Immature natural killer cell (primary cell): ENCODE measurements around the gene RHOT1. TPM values are rescaled to one million over a fixed set of nuclear protein-coding genes. Genes with fewer than 3 reads are reported as not detected.
"Not testable (repeated sequence)": the region's sequence is repeated elsewhere in the genome, so short reads cannot be mapped to it uniquely, and the experiment has no call there.

Source experiments
- DNase-seq, 3 donors: peaks; one replicate each; pipeline ENCODE4 v3.0.0; 2022; ENCODE audit warnings: mixed read lengths in 1 of 3
- H3K27ac Mint-ChIP-seq, 6 donors: one replicate each; pipeline ENCODE4 v1.8.0; 2020; ENCODE audit warnings: mixed read lengths in 6 of 6, mild to moderate bottlenecking in 5 of 6, inconsistent platforms in 4 of 6, moderate library complexity in 3 of 6
- H3K27me3 Mint-ChIP-seq, 3 donors: one replicate each; pipeline ENCODE4 v1.8.0; 2020 to 2021; ENCODE audit warnings: low read depth in 3 of 3, mild to moderate bottlenecking in 3 of 3, mixed read lengths in 3 of 3, moderate library complexity in 3 of 3, inconsistent platforms in 1 of 3
- H3K36me3 Mint-ChIP-seq, 3 donors: one replicate each; pipeline ENCODE4 v1.8.0; 2020; ENCODE audit warnings: mixed read lengths in 3 of 3, inconsistent platforms in 2 of 3, mild to moderate bottlenecking in 2 of 3
- H3K4me1 Mint-ChIP-seq, 2 donors: one replicate each; pipeline ENCODE4 v1.8.0; 2020; ENCODE audit warnings: inconsistent platforms in 2 of 2, mild to moderate bottlenecking in 2 of 2, mixed read lengths in 2 of 2, moderate library complexity in 1 of 2
- H3K4me3 Mint-ChIP-seq, 5 donors: one replicate each; pipeline ENCODE4 v1.8.0; 2020; ENCODE audit warnings: mild to moderate bottlenecking in 5 of 5, mixed read lengths in 5 of 5, inconsistent platforms in 3 of 5, moderate library complexity in 3 of 5
- H3K9me3 Mint-ChIP-seq, 6 donors: one replicate each; pipeline ENCODE4 v1.8.0; 2020; ENCODE audit warnings: mild to moderate bottlenecking in 6 of 6, mixed read lengths in 6 of 6, inconsistent platforms in 4 of 6, moderate library complexity in 3 of 6
- polyA plus RNA-seq, 3 donors: library from polyadenylated mRNA; unstranded; fragments of 300-500 nt; fragmentation: Illumina TruSeq; gene quantifications; one replicate each; pipeline ENCODE4 v1.2.3, GENCODE V29; 2021

Gene RHOT1
- polyA plus RNA-seq, 3 donors from 2014 or later: 27.9 to 30.9 (median 30.3) TPM

GRCh38 chr17:32114536-32114935 is 27.8 kb upstream of the RHOT1 start:
- H3K36me3 Mint-ChIP-seq: no peaks in the 10 kb centered on the region
- no peak for DNase-seq
- H3K4me3 Mint-ChIP-seq: no peak overlapping the region
- no peaks in the 10 kb centered on the region for H3K9me3 Mint-ChIP-seq
- no peak overlapping the region for H3K27ac Mint-ChIP-seq
- peaks cover 0 to 2% (median 0%) of the 10 kb centered on the region in 3 donors for H3K27me3 Mint-ChIP-seq
- peaks cover 0 to 6% of the 10 kb centered on the region in 2 donors for H3K4me1 Mint-ChIP-seq

- not testable (repeated sequence) for H3K27me3 Mint-ChIP-seq, H3K36me3 Mint-ChIP-seq, H3K4me3 Mint-ChIP-seq
These were observed 26.8 kb upstream of the RHOT1 start for GRCh38 chr17:32115546-32115945.

GRCh38 chr17:32116937-32117336 is 25.4 kb upstream of the RHOT1 start:
- no peak for DNase-seq
- peaks cover 0 to 6% of the 10 kb centered on the region in 2 donors for H3K4me1 Mint-ChIP-seq
- H3K27ac Mint-ChIP-seq: no peak overlapping the region
- H3K9me3 Mint-ChIP-seq: no peaks in the 10 kb centered on the region
- H3K27me3 Mint-ChIP-seq: peaks cover 0 to 3% (median 2%) of the 10 kb centered on the region in 3 donors
- H3K4me3 Mint-ChIP-seq: no peak overlapping the region
- no peaks in the 10 kb centered on the region for H3K36me3 Mint-ChIP-seq

More at GRCh38 chr17:32115546-32115945, 26.8 kb upstream of the RHOT1 start:
- H3K9me3 Mint-ChIP-seq, DNase-seq, H3K27ac Mint-ChIP-seq, H3K4me1 Mint-ChIP-seq: not testable (repeated sequence)

- no peaks in the 10 kb centered on the region for H3K36me3 Mint-ChIP-seq
- H3K4me1 Mint-ChIP-seq: peaks cover 0 to 6% of the 10 kb centered on the region in 2 donors
- no peak overlapping the region for H3K27ac Mint-ChIP-seq
- peaks cover 0 to 3% (median 2%) of the 10 kb centered on the region in 3 donors for H3K27me3 Mint-ChIP-seq
- H3K9me3 Mint-ChIP-seq: no peaks in the 10 kb centered on the region
- DNase-seq: no peak
- H3K4me3 Mint-ChIP-seq: no peak overlapping the region
These were observed 24.9 kb upstream of the RHOT1 start for GRCh38 chr17:32117399-32117798.

GRCh38 chr17:32118088-32118487 is 24.2 kb upstream of the RHOT1 start:
- not testable (repeated sequence) for H3K9me3 Mint-ChIP-seq, H3K4me3 Mint-ChIP-seq, H3K36me3 Mint-ChIP-seq, H3K27me3 Mint-ChIP-seq, DNase-seq, H3K27ac Mint-ChIP-seq, H3K4me1 Mint-ChIP-seq

GRCh38 chr17:32118835-32119234 is 23.5 kb upstream of the RHOT1 start:
- Mint-ChIP-seq H3K9me3 (no peaks in the 10 kb centered on the region), H3K4me3 (no peak overlapping the region), H3K27me3 (peaks cover 0 to 3% (median 2%) of the 10 kb centered on the region in 3 donors), H3K4me1 (peaks cover 0 to 3% of the 10 kb centered on the region in 2 donors), H3K27ac (no peak overlapping the region), H3K36me3 (no peaks in the 10 kb centered on the region)
- DNase-seq: no peak

- peaks cover 0 to under 1% (median 0%) of the 10 kb centered on the region in 6 donors for H3K9me3 Mint-ChIP-seq
- H3K27me3 Mint-ChIP-seq: peaks cover 0 to 3% (median 2%) of the 10 kb centered on the region in 3 donors
- H3K4me3 Mint-ChIP-seq: no peak overlapping the region
- no peak for DNase-seq
- H3K4me1 Mint-ChIP-seq: no peaks in the 10 kb centered on the region
- H3K36me3 Mint-ChIP-seq: no peaks in the 10 kb centered on the region
- H3K27ac Mint-ChIP-seq: no peak overlapping the region
These were observed 22.2 kb upstream of the RHOT1 start for GRCh38 chr17:32120141-32120540.

GRCh38 chr17:32120716-32121115 is 21.6 kb upstream of the RHOT1 start:
- H3K9me3 Mint-ChIP-seq: peaks cover 0 to 1% (median 0%) of the 10 kb centered on the region in 6 donors
- H3K36me3 Mint-ChIP-seq: no peaks in the 10 kb centered on the region
- no peak overlapping the region for H3K27ac Mint-ChIP-seq
- H3K4me3 Mint-ChIP-seq: no peak overlapping the region
- no peaks in the 10 kb centered on the region for H3K4me1 Mint-ChIP-seq
- peaks cover 0 to 3% (median 2%) of the 10 kb centered on the region in 3 donors for H3K27me3 Mint-ChIP-seq
- no peak for DNase-seq

GRCh38 chr17:32123782-32124181 is 18.5 kb upstream of the RHOT1 start:
- Mint-ChIP-seq H3K9me3 (peaks cover 0 to 1% (median 0%) of the 10 kb centered on the region in 6 donors), H3K27me3 (peaks cover 0 to 4% (median 0%) of the 10 kb centered on the region in 3 donors), H3K36me3 (no peaks in the 10 kb centered on the region), H3K27ac (no peak overlapping the region), H3K4me3 (no peak overlapping the region), H3K4me1 (peaks cover 18 to 22% of the 10 kb centered on the region in 2 donors)
- DNase-seq: no peak

GRCh38 chr17:32124985-32125847 is 17.1 kb upstream of the RHOT1 start:
- Mint-ChIP-seq H3K27me3 (peaks cover 0 to 1% (median 1%) of the 10 kb centered on the region in 3 donors), H3K4me3 (peak overlapping the region in 1 of 5 donors; percentile 33), H3K27ac (peak overlapping the region in 4 of 6 donors; percentile 10 to 99 (median 89)), H3K9me3 (peaks cover 0 to 1% (median 0%) of the 10 kb centered on the region in 6 donors), H3K36me3 (no peaks in the 10 kb centered on the region), H3K4me1 (peaks cover 27 to 34% of the 10 kb centered on the region in 2 donors)
- no peak for DNase-seq

GRCh38 chr17:32125848-32126153 is 16.5 kb upstream of the RHOT1 start:
- Mint-ChIP-seq H3K4me1 (peaks cover 27 to 34% of the 10 kb centered on the region in 2 donors), H3K27ac (peak overlapping the region in 5 of 6 donors; percentile 83 to 99 (median 96)), H3K27me3 (peaks cover 0 to 1% (median 1%) of the 10 kb centered on the region in 3 donors), H3K9me3 (peaks cover 0 to 1% (median 0%) of the 10 kb centered on the region in 6 donors), H3K36me3 (peaks cover 0 to 3% (median 3%) of the 10 kb centered on the region in 3 donors), H3K4me3 (peak overlapping the region in 2 of 5 donors; percentile 58 to 98)
- no peak for DNase-seq

- Mint-ChIP-seq H3K4me3 (peak overlapping the region in 3 of 5 donors; percentile 92 to 98 (median 98)), H3K27me3 (peaks cover 0 to 1% (median 1%) of the 10 kb centered on the region in 3 donors), H3K9me3 (peaks cover 0 to 1% (median 0%) of the 10 kb centered on the region in 6 donors), H3K27ac (peak overlapping the region; percentile 57 to 99 (median 96)), H3K4me1 (peaks cover 27 to 34% of the 10 kb centered on the region in 2 donors), H3K36me3 (peaks cover 0 to 5% (median 4%) of the 10 kb centered on the region in 3 donors)
- no peak for DNase-seq
These were observed 16.0 kb upstream of the RHOT1 start for GRCh38 chr17:32126325-32126724.

- peaks cover 27 to 34% of the 10 kb centered on the region in 2 donors for H3K4me1 Mint-ChIP-seq
- peak overlapping the region; percentile 39 to 99 (median 98) for H3K4me3 Mint-ChIP-seq
- peaks cover 0 to 1% (median 0%) of the 10 kb centered on the region in 6 donors for H3K9me3 Mint-ChIP-seq
- peaks cover 0 to 1% (median 1%) of the 10 kb centered on the region in 3 donors for H3K27me3 Mint-ChIP-seq
- peaks cover 0 to 5% (median 4%) of the 10 kb centered on the region in 3 donors for H3K36me3 Mint-ChIP-seq
- peak overlapping the region; percentile 94 to 99 (median 96) for H3K27ac Mint-ChIP-seq
- DNase-seq: no peak
These were observed 15.6 kb upstream of the RHOT1 start for GRCh38 chr17:32126746-32127145.
